HFF-Myc (cell line): Measurements from ENCODE around the gene AR.

ENCODE experiments used
- DNase-seq: peaks from one replicate; pipeline ENCODE4 v3.0.0-alpha.2; 2011; ENCODE audit warnings: low read depth; ENCODE audit errors: extremely low read depth
- H3K4me3 ChIP-seq: replicated peaks from 2 replicates; pipeline ENCODE4 v1.5.1; 2011; ENCODE audit warnings: low read depth, mild to moderate bottlenecking, control low read depth, low read length
- TF ChIP-seq, protein P1 (sequence below): IDR thresholded peaks from 2 replicates; pipeline ENCODE4 v1.5.1; 2012; ENCODE audit warnings: mild to moderate bottlenecking, low read depth, low read length, control low read depth; ENCODE audit errors: missing control alignments

Gene AR

DNA sequence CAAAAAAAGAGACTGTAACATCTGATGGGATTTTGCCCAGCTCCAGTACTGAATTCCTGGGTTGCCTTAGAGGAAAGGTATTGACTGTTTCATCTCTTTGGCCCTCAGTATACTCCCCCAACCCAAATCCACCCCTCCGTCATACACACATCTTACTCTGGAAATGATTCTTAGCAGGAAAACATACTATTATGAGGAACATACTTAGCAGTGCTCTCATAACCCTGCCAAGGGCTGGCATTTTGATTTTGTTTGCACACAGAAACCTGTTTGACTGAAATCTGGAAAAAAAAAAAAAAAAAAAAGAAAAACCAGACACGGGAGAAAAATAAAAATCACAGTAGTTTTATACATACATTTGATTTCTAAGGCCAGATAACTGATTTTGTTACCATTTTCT, 19.4 kb upstream of the AR start:
- TF ChIP-seq, protein P1, sequence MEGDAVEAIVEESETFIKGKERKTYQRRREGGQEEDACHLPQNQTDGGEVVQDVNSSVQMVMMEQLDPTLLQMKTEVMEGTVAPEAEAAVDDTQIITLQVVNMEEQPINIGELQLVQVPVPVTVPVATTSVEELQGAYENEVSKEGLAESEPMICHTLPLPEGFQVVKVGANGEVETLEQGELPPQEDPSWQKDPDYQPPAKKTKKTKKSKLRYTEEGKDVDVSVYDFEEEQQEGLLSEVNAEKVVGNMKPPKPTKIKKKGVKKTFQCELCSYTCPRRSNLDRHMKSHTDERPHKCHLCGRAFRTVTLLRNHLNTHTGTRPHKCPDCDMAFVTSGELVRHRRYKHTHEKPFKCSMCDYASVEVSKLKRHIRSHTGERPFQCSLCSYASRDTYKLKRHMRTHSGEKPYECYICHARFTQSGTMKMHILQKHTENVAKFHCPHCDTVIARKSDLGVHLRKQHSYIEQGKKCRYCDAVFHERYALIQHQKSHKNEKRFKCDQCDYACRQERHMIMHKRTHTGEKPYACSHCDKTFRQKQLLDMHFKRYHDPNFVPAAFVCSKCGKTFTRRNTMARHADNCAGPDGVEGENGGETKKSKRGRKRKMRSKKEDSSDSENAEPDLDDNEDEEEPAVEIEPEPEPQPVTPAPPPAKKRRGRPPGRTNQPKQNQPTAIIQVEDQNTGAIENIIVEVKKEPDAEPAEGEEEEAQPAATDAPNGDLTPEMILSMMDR, result no peak
- no peak for DNase-seq

DNA sequence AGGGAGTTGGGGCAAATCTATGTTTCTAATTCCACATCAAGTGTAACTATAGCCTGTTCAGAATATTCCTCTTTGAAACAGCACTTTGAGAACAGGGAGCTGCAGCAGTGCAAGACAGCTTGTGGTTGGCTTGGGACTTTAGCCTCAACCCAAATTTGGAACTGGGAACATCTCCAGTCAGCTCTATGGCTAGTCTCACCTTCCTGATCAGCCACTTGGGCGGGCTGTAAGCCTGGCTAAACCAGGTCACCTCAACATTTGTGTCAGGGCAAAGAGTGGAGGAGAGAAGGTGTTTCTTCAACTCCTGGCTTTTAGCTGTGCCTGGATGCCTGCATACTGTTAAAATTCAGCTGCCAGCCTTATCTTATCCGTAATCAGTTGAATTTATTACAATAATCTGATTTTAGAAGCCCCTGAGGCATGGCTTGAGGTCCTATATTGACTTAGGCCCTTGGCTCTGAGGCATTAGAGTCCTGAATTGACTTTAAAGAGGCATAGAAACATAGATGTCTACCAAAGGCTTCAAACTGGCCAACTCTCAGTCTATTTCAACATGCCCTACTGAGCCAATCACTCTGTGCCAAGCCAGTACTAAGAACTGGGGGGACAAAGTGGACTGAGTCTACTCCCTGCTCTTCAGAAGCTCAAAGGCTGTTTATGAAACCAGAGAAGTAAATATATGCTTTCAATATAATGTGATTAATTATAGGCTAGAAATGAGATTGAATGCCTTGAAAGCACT, 18.7 kb upstream of the AR start:
- TF ChIP-seq, protein P1, result no peak
- no peak for DNase-seq
- H3K4me3 ChIP-seq, result no peak overlapping the region

More for the DNA sequence above, 19.4 kb upstream of the AR start:
- H3K4me3 ChIP-seq, result no peak overlapping the region

DNA sequence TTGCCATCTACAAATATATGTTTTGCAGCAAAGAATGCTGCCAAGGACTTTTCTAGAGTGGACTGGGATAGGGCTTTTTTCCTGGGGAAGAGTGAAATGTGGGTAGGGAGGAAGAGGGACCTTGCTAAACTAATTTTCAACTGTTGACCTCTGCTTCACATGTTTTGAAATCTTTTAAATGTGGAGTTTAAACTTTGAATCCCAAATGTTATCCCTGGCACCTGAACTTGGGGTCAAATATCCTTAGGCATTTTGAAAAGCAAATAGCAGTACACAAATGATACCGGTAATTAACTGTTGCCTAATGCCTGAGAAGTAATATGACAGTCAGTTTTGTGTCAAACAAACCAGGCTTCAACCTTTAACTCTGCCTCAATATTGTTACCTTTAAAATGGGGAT, 7.3 kb upstream of the AR start:
- no peak for DNase-seq
- TF ChIP-seq, protein P1, result no peak
- H3K4me3 ChIP-seq, result no peak overlapping the region

DNA sequence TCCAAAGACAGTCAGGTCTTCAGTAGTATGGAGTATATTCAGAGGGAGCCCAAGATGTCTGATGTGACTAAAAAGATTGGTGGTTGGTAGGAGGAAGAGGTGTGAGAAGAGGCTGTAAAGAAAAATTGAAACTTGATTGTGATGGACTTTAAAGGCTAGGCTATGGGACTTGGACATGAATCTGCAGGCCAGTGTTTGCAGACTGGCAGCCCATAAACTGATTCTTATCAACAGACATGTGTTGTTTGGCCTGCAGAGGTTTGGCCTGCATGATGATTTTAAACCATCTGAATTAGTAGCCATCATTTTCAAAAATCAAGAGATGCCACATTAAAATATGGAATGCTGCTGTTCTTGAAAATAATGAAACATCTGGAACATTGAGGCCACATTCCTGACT, 5.4 kb upstream of the AR start:
- H3K4me3 ChIP-seq, result no peak overlapping the region
- TF ChIP-seq, protein P1, result no peak
- DNase-seq, result no peak

DNA sequence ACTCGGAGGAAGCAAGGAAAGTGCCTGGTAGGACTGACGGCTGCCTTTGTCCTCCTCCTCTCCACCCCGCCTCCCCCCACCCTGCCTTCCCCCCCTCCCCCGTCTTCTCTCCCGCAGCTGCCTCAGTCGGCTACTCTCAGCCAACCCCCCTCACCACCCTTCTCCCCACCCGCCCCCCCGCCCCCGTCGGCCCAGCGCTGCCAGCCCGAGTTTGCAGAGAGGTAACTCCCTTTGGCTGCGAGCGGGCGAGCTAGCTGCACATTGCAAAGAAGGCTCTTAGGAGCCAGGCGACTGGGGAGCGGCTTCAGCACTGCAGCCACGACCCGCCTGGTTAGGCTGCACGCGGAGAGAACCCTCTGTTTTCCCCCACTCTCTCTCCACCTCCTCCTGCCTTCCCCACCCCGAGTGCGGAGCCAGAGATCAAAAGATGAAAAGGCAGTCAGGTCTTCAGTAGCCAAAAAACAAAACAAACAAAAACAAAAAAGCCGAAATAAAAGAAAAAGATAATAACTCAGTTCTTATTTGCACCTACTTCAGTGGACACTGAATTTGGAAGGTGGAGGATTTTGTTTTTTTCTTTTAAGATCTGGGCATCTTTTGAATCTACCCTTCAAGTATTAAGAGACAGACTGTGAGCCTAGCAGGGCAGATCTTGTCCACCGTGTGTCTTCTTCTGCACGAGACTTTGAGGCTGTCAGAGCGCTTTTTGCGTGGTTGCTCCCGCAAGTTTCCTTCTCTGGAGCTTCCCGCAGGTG, 637 bp downstream of the AR start:
- DNase-seq, result no peak
- TF ChIP-seq, protein P1, result no peak
- peak overlapping the region; percentile 70 for H3K4me3 ChIP-seq

DNA sequence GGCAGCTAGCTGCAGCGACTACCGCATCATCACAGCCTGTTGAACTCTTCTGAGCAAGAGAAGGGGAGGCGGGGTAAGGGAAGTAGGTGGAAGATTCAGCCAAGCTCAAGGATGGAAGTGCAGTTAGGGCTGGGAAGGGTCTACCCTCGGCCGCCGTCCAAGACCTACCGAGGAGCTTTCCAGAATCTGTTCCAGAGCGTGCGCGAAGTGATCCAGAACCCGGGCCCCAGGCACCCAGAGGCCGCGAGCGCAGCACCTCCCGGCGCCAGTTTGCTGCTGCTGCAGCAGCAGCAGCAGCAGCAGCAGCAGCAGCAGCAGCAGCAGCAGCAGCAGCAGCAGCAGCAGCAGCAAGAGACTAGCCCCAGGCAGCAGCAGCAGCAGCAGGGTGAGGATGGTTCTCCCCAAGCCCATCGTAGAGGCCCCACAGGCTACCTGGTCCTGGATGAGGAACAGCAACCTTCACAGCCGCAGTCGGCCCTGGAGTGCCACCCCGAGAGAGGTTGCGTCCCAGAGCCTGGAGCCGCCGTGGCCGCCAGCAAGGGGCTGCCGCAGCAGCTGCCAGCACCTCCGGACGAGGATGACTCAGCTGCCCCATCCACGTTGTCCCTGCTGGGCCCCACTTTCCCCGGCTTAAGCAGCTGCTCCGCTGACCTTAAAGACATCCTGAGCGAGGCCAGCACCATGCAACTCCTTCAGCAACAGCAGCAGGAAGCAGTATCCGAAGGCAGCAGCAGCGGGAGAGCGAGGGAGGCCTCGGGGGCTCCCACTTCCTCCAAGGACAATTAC, 1.4 kb downstream of the AR start:
- H3K4me3 ChIP-seq, result peak overlapping the region; percentile 70
- TF ChIP-seq, protein P1, result no peak
- no peak for DNase-seq
